HEK293 (cell line): ENCODE results near the gene KCTD11.

Experiments used
- CTCF ChIA-PET: fragments of 350-600 bp; formaldehyde crosslinking; extraction: SDS; loops from one replicate; lab custom pipeline; 2021; ENCODE audit warnings: antibody characterized with exemption; lab: Yijun Ruan, JAX
- POLR2A ChIA-PET: fragments of 300-600 bp; formaldehyde crosslinking; extraction: SDS; loops from one replicate; lab custom pipeline; 2020; ENCODE audit warnings: antibody characterized with exemption, inconsistent platforms; lab: Yijun Ruan, JAX
- H3K27ac ChIP-seq: fragments of 200-500 bp; sonication (Bioruptor generic); 2 replicates; pipeline ENCODE4 v1.5.1; 2014; ENCODE audit warnings: low read depth, low read length, control low read depth, inconsistent platforms; ENCODE audit errors: extremely low read depth
- H3K36me3 ChIP-seq, 2 experiments: fragments of 200-500 bp in 1 of 2; sonication (Bioruptor generic) in 1 of 2; 1 replicate in 1 of 2; 2 replicates in 1 of 2; pipeline ENCODE4 v1.5.1; 2014 to 2017; ENCODE audit warnings: inconsistent platforms in 2 of 2, low read length in 2 of 2; ENCODE audit not compliant: control insufficient read depth in 2 of 2, insufficient read depth in 1 of 2
- H3K4me1 ChIP-seq: fragments of 200-500 bp; sonication (Bioruptor generic); 2 replicates; pipeline ENCODE4 v1.5.1; 2014; ENCODE audit warnings: mild to moderate bottlenecking, low read length, inconsistent platforms; ENCODE audit not compliant: control insufficient read depth, insufficient read depth
- H3K4me3 ChIP-seq: 2 replicates; pipeline ENCODE4 v1.5.1; 2011; ENCODE audit warnings: low read depth, mild to moderate bottlenecking, control low read depth, low read length, moderate library complexity
- H3K9me3 ChIP-seq: fragments of 200-500 bp; sonication (Bioruptor generic); 2 replicates; pipeline ENCODE4 v1.5.1; 2014; ENCODE audit warnings: low read depth, low read length, inconsistent platforms; ENCODE audit not compliant: control insufficient read depth, insufficient read depth
- INSM2 ChIP-seq: fragments of 450-650 bp; formaldehyde crosslinking; IDR thresholded peaks from 2 replicates; pipeline ENCODE4 v1.5.1; 2016; ENCODE audit warnings: missing biosample characterization, missing genetic modification characterization
- PRDM10 ChIP-seq: fragments of 450-650 bp; formaldehyde crosslinking; IDR thresholded peaks from 2 replicates; pipeline ENCODE4 v1.5.1; 2016; ENCODE audit warnings: missing biosample characterization, missing genetic modification characterization
- ZBTB17 ChIP-seq: fragments of 450-650 bp; formaldehyde crosslinking; IDR thresholded peaks from 2 replicates; pipeline ENCODE4 v1.5.1; 2016; ENCODE audit warnings: missing biosample characterization, missing genetic modification characterization
- ZFP41 ChIP-seq: fragments of 450-650 bp; formaldehyde crosslinking; IDR thresholded peaks from 2 replicates; pipeline ENCODE4 v1.5.1; 2016; ENCODE audit warnings: missing biosample characterization, missing genetic modification characterization, borderline replicate concordance
- ZIC2 ChIP-seq: fragments of 450-650 bp; formaldehyde crosslinking; IDR thresholded peaks from 2 replicates; pipeline ENCODE4 v1.5.1; 2016; ENCODE audit warnings: missing biosample characterization, missing genetic modification characterization
- ZNF132 ChIP-seq: fragments of 450-650 bp; formaldehyde crosslinking; IDR thresholded peaks from 2 replicates; pipeline ENCODE4 v1.5.1; 2017; ENCODE audit warnings: missing biosample characterization, missing genetic modification characterization, borderline replicate concordance
- ZNF138 ChIP-seq: fragments of 450-650 bp; formaldehyde crosslinking; IDR thresholded peaks from 2 replicates; pipeline ENCODE4 v1.5.1; 2016; ENCODE audit warnings: missing biosample characterization, missing genetic modification characterization, borderline replicate concordance
- ZNF324 ChIP-seq: fragments of 450-650 bp; formaldehyde crosslinking; IDR thresholded peaks from 2 replicates; pipeline ENCODE4 v1.5.1; 2016; ENCODE audit warnings: missing biosample characterization, missing genetic modification characterization
- ZNF449 ChIP-seq: fragments of 450-650 bp; formaldehyde crosslinking; IDR thresholded peaks from 2 replicates; pipeline ENCODE4 v1.5.1; 2017; ENCODE audit warnings: missing biosample characterization, mild to moderate bottlenecking, missing genetic modification characterization, moderate library complexity
- ZNF600 ChIP-seq: fragments of 450-650 bp; formaldehyde crosslinking; IDR thresholded peaks from 2 replicates; pipeline ENCODE4 v1.5.1; 2016; ENCODE audit warnings: missing biosample characterization, missing genetic modification characterization
- ZNF626 ChIP-seq: fragments of 450-650 bp; sonication (Bioruptor Pico); formaldehyde crosslinking; IDR thresholded peaks from 2 replicates; pipeline ENCODE4 v1.5.1; 2018; ENCODE audit warnings: missing biosample characterization, missing genetic modification characterization, inconsistent platforms
- ZNF645 ChIP-seq: fragments of 450-650 bp; formaldehyde crosslinking; IDR thresholded peaks from 2 replicates; pipeline ENCODE4; 2016; ENCODE audit warnings: missing biosample characterization, missing genetic modification characterization
- ZSCAN23 ChIP-seq: fragments of 450-650 bp; formaldehyde crosslinking; IDR thresholded peaks from 2 replicates; pipeline ENCODE4 v1.5.1; 2016; ENCODE audit warnings: missing biosample characterization, missing genetic modification characterization

The KCTD11 gene

GRCh38 chr17:7309628-7310027 lies 42.3 kb upstream of the KCTD11 start:
- H3K36me3 ChIP-seq: peaks cover 35 to 52% of the 10 kb centered on the region in 2 experiments
- ChIA-PET CTCF (interaction anchor here (0.6 to 1.7 kb wide), 4 partner anchors 13 to 250 kb away, joined by 3 to 6 read pairs (median 4); no protein-coding TSS in a partner anchor), POLR2A (interaction anchor here (0.6 to 3.9 kb wide), 9 partner anchors 8 to 379 kb away, joined by 3 to 36 read pairs (median 4); partner anchors contain the start of genes NEURL4 and TMEM256)
- H3K27ac ChIP-seq: peak overlapping the region; percentile 99
- no peak overlapping the region; the same call in 1 of the 2 replicates for H3K4me3 ChIP-seq
- H3K9me3 ChIP-seq: no peaks in the 10 kb centered on the region
- TF ChIP-seq ZSCAN23 (no peak), ZNF324 (tag by site-specific recombination) (no peak), ZFP41 (no peak), ZBTB17 (tag by site-specific recombination) (no peak), INSM2 (tag by site-specific recombination) (no peak)
- peaks cover 19% of the 10 kb centered on the region for H3K4me1 ChIP-seq

GRCh38 chr17:7311110-7311705 lies 40.8 kb upstream of the KCTD11 start:
- CTCF ChIA-PET: interaction anchor here (1.7 to 4.1 kb wide), 2 partner anchors 13 to 15 kb away, joined by 4 to 22 read pairs; no protein-coding TSS in a partner anchor
- POLR2A ChIA-PET: interaction anchor here (1.2 to 3.9 kb wide), 3 partner anchors 13 to 25 kb away, joined by 3 to 36 read pairs (median 5); partner anchors contain the start of genes ACAP1 and NEURL4
- H3K36me3 ChIP-seq: peaks cover 35 to 58% of the 10 kb centered on the region in 2 experiments
- no peak overlapping the region for H3K4me3 ChIP-seq
- TF ChIP-seq ZNF600: 0 out of 2 replicates have a peak, but pooled peaks have one; percentile 50
- TF ChIP-seq ZNF645 (tag by site-specific recombination): no peak
- peak; percentile 54 for TF ChIP-seq PRDM10 (tag by site-specific recombination)
- TF ChIP-seq, all 188 proteins: peak for 2
- peak overlapping the region; percentile 42; the same call in 1 of the 2 replicates for H3K27ac ChIP-seq
- H3K9me3 ChIP-seq: no peaks in the 10 kb centered on the region
- H3K4me1 ChIP-seq: peaks cover 21% of the 10 kb centered on the region

GRCh38 chr17:7312432-7313087 lies 39.4 kb upstream of the KCTD11 start:
- peak overlapping the region; percentile 54; the same call in 1 of the 2 replicates for H3K27ac ChIP-seq
- POLR2A ChIA-PET: interaction anchor here (1.0 to 4.1 kb wide), 9 partner anchors 9 to 261 kb away, joined by 3 to 42 read pairs (median 4); partner anchors contain the start of genes DVL2, GABARAP, NEURL4 and PLSCR3
- TF ChIP-seq ZIC2 (tag by site-specific recombination) (no peak), ZNF600 (0 out of 2 replicates have a peak, but pooled peaks have one; percentile 10), ZNF626 (tag by site-specific recombination) (no peak), ZNF132 (no peak), ZNF449 (tag by site-specific recombination) (peak; percentile 76), ZNF138 (tag by site-specific recombination) (no peak)
- TF ChIP-seq, all 188 proteins: peak for 2
- no peaks in the 10 kb centered on the region for H3K9me3 ChIP-seq
- CTCF ChIA-PET: interaction anchor here (0.9 to 4.1 kb wide), 6 partner anchors 9 to 248 kb away, joined by 3 to 22 read pairs (median 4); partner anchors contain the start of genes ACADVL, DLG4 and NEURL4
- H3K36me3 ChIP-seq: peaks cover 35 to 67% of the 10 kb centered on the region in 2 experiments
- peaks cover 19% of the 10 kb centered on the region for H3K4me1 ChIP-seq
- no peak overlapping the region for H3K4me3 ChIP-seq
